NCI-H510A treated with DMSO at 0.1 percent for 48 hours (cell line): ENCODE measurements around the gene PLB1.
A peak's percentile ranks its signal among the peaks of the same experiment; 100 is the strongest.

ENCODE experiments used
- DNase-seq: peaks from one replicate; lab custom pipeline; 2025; lab: John Stamatoyannopoulos, UW

Gene PLB1

DNA sequence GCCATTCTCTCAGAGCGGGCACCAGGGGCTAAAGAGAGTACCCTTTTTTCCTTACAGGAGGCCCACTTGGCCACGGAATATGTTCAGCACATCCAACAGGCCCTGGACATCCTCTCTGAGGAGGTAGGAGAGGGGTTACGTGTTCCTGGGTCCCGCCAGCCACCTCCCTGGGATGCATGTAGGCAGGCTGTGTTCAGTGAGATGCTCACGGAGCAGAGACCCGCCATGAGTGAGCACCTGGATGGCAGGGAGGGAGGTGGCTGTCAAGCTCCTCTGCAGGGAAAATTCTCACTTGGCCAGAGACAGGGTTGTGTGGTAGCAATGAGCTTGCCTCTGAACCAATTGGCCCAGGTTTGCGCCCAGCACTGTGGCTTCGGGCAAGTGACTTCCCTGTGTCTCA, 132.6 kb downstream of the PLB1 start:
- no peak for DNase-seq

DNA sequence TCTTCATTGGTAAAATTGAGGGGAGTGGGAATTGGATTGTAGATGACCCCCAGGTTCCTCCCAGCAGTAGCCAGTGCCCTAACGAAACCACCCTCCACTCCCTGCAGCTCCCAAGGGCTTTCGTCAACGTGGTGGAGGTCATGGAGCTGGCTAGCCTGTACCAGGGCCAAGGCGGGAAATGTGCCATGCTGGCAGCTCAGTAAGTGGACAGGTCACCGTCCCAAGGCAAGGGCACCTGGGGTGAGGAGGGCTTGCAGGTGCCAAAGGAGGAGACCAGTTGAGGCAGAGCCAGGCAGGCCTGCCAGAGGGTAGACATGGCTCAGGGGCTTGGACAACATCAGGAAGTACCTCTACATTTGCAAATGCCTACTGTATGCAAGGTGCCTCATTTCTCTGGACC, 133.1 kb downstream of the PLB1 start:
- no peak for DNase-seq

DNA sequence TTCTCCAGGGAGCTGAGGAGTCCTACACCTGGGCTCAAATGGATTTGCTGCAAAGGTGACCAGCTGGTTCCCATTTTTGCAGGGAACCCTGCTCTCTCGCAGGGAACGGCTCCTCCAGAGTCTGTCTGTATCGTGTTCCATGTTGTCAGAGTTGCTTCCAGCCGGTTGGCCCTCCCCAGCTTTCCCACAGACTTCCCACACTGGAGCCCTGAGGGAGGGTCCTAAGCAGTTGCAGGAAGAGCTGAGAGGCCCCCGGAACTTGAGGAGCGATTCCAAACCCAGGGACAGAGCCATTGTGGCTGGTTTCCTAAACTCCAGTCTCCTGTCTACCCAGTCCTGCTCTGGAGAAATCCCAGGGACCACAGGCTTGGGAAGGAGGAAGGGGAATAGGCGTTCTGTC, 134.1 kb downstream of the PLB1 start:
- DNase-seq: no peak

DNA sequence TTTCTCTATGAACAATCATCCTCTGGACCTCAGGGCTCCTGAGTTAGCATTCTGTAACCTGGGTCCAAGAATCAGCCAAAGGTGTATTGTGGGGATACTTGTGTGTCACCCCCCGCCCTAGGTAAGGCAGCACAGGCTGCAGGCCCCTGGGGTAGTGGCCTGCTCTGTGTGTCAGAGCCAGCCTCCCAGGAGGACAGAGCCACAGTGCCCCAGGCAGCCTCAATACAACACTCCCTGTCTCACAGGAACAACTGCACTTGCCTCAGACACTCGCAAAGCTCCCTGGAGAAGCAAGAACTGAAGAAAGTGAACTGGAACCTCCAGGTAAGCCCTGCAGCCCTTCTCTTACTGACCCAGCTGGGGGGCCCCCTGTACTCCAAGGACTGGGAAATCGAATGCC, 134.5 kb downstream of the PLB1 start:
- no peak for DNase-seq

DNA sequence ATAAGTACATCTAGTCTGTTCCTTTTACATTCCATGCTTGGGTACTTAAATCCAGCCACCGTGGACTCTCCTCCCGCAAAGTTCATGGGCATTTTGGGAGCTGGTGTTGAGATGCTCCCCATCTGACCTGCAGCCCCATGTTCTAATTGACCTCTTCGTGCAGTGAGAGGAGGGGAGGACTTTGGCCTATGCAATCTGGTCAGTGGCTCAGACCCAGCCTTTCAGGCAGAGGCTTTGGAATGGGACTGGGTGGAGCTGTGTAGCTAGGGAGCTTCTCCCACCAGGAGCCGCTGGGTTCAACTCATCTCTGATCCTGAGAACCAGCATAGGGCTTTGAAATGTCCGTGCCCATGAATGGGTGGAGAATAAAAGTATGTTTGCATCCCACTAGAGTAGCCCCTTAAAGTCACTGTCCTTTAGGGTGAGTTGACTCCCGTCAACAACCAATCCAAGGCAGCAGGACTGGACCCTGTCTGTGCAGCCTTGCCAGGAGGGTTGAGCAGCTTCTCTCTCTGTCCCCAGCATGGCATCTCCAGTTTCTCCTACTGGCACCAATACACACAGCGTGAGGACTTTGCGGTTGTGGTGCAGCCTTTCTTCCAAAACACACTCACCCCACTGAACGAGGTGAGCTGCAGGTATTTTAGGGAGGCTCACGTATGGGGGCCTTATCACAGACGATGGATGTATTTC, 135.8 kb downstream of the PLB1 start:
- no peak for DNase-seq

DNA sequence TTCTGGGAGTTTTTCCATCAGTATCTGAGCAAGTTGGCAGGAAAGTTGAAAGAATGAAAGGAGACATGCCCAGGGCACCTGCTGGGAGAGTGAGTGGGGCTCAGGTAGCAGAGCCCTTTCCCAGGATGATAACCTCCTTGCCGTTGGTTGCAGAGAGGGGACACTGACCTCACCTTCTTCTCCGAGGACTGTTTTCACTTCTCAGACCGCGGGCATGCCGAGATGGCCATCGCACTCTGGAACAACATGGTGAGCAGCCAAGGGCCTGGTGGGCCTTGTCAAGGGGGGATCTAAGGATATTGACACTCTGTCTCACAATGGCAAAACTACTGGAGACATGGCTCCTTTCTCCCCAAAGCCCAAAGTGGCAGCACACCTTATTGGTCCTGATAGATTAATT, 136.9 kb downstream of the PLB1 start:
- no peak for DNase-seq

DNA sequence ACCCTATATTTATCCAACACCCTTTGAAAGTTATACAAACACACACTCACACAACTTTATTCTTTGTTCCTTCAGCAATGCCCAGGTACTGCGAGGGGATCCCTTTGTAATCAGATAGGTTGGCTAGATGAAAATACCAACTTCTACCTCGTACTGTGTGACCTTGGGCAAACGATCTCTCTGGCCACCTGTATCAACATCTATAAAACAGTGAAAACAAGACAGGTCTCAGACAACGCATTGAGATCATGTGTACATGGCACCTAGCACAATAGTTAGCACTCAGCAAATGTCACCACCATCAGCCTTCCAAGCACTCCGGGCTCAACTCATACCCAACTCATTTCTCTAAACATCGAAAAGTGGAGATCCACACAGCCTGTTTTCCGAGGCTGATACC, 137.3 kb downstream of the PLB1 start:
- peak; percentile 21 for DNase-seq

DNA sequence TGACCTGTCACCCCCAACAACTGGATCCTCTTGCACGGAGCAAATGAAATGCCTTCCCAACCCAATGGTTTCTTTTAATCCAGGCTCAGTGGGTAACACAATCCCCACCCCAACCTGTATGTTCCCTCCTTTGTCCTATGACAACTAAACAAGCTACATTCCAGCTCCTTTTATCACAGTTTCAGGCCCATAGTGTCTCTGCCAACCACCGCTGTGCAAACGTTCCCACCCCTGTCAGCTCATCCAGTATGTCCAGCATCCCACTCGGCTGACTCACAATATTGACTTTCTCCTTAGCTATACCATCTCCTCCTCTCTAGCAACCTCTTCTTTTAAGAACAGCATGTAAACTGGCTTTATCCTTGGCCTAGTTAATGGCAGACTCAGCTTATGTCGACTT, 137.9 kb downstream of the PLB1 start:
- DNase-seq: peak; percentile 8

DNA sequence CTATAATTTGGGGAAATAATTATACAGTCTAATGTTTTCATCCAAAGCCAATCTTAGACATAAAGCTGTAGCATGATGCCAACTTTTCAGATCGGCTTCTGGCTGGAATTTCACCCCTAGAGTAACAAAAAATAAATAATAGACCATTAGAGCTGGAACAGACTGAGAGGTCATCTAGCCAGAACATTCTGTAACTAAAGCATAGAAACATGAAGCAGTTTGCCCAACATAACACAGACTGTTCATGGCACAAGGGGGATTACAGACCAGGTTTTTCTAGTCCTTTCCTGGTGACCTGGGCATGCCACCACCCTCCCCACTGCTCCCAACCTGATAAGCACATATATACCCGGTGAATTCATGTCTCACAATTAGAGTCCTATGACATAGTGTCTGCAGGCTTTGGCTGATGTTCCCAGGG, 139.3 kb downstream of the PLB1 start:
- no peak for DNase-seq

DNA sequence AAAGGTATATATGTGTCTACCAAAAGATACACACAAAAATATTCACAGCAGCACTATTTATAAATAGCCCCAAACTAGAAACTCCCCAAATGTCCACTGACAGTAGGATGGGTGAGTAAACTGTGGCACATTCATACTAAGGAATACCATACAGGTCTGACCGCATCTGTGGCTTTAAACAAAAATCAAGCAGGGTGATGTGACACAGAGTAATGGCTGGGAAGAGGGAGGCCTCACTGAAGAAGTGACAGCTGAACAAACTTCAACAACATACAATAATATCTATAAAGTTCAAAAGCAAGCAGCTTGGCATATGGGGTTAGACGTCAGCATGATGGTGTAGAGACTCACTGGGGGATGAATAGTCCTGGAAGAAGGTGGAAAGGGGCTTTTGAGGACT, 140.6 kb downstream of the PLB1 start:
- DNase-seq: peak; percentile 10

DNA sequence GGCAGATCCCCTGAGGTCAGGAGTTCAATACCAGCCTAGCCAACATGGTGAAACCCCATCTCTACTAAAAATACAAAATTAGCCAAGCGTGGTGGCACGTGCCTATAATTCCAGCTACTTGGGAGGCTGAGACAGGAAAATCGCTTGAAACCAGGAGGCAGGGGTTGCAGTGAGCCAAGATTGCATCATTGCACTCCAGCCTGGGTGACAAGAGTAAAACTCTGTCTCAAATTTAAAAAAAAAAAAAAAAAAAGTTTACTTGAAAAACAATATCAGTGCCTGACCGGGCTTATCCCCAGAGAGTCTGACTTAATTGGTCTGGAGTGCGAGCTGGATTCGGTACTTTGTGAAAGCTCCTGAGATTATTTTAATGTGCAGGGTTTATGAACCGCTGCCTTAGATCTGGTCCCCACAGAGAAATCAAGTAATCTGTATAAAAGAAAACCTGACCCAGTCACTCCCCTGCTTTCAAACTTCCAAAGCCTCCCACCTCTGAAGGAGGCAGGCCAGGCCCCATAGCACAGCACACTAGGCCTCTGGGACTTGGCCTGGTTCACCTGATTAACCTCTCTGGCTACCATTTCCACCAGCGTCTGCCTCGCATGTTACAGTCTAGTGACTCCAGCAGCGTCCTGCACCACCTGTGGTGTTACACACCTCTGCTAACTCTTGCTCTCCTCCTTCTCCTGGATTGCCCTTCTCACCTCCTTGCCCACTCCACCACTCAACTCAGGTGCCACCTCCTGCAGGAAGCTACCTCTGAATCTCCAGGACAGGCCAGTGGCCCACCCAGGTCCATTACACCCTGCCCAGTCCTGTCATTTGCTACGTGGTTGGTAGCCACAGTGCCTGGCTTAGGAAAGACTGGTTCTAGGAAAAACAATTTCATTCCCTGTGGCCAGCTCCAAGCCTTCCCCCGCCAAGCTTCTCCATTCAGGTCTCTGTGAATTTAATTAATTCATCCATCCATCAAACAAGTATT, 141.5 kb downstream of the PLB1 start:
- peak; percentile 18 for DNase-seq

DNA sequence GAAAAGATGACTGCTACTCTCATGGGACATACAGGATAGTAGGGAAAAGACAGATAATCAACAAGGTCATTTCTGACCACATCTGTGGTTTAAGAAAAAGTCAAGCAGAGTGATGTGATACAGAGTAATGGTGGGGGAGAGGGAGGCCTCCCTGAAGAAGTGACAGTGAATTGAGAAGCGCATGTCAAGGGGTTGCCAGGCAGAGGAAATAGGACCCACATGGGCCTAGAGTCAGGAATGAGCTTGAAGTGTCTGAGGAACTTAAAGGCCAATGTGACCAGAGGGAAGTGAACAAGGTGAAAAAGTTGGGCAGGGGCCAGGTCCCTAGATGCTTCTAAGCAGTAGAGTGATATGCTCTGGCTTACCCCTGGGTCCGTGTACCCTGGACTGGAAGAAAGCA, 142.2 kb downstream of the PLB1 start:
- no peak for DNase-seq

DNA sequence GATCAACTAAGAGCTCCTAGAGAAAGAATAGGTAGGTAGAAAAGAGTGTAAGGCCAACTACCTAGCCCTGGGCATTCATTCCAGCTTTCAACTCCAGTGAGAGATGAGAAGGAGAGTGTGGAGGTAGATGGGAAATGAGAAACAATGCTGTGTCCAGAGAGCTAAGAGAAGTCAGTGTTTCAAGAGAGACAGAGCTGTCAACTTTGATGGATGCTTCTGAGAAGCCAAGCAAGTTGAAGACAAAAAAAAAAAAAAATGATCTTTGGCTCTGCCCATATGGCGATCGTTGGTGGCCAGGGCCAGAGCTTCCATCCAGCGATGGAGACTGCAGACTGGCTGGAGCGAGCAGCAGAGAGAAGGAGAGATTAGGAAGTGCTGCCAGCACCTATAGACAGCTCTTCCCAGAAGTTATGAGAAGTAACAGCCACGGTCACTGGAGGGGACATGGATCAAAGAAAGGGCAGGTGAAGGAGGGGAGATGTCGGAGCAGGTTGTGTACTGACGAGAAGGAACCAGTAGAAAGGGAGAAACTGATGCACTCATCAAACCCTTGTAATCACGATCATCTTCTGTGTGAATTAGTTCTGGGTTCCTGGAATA, 143.3 kb downstream of the PLB1 start:
- no peak for DNase-seq

DNA sequence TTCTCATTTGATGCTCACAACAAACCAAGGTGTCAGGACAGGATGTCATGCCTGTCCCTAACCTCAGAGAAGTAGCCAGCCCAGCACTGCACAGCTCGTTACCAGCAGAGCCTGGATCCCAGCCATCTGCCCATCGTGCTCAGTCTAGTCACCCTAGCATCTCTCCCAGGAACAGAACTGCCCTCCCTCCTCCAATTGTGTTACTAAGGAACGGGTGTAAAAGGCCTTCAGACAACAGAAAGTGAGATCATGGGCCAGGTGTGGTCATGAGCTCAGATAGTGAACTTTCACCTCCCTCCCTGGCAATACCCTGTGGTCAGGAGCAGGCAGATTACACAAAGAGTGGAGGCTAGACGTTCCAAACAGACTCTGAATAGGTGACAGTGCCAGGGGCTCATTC, 144.0 kb downstream of the PLB1 start:
- DNase-seq: peak; percentile 23

DNA sequence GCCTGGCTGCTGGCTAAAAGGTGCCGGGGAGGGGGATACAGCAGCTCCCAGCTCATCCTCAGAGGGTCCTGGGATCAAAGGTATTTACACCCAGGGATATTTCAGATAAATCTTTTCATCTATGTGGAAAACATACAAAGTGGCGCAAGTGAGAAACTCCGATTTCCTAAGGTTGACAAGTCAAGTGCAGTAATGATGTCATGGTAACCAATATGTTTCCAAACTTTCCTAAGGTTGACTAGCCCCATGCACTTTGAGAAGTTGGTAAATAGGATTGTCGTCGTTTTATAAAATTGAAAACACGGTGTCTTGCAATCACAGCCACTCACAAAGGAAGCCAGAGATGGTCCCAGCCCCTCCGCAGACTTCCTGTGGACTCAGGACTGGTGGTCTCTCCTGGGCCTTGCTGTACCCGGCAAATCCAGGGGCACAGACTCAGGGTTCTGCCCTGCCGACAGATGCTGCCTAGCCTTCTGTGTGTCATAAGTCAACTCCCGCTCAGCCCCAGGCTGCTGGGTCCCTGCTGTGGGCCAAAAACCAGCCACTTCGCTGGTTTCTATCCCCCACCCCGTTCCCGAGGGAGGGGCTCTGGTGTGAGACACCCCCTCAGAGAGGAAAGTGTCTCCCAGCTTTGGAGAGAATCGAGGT, 144.5 kb downstream of the PLB1 start:
- DNase-seq: no peak

DNA sequence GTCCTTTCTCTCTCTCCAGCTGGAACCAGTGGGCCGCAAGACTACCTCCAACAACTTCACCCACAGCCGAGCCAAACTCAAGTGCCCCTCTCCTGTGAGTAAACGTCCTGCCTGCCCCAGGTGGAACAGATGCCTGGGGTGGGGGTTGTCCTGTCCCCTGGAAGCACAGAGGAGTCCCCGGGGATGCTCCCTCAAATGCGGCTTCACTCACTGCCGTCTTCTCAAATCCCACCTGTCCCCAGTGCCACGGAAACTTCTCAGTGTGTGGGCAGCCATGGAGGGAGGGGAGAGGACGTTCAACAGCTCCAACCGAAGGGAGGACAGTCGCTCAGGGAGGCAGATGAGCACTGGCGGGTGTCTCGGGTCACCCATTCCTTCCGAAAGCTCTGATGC, 145.0 kb downstream of the PLB1 start:
- DNase-seq: no peak

DNA sequence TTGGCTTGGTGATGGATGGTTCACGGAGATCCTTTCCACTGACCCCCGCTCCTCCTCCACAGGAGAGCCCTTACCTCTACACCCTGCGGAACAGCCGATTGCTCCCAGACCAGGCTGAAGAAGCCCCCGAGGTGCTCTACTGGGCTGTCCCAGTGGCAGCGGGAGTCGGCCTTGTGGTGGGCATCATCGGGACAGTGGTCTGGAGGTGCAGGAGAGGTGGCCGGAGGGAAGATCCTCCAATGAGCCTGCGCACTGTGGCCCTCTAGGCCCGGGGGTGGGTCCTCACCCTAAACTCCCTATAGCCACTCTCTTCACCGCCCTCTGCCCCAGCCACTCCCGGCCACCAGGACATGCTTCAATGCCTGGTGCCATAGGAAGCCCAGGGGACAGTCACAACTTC, 146.9 kb downstream of the PLB1 start:
- DNase-seq: no peak

DNA sequence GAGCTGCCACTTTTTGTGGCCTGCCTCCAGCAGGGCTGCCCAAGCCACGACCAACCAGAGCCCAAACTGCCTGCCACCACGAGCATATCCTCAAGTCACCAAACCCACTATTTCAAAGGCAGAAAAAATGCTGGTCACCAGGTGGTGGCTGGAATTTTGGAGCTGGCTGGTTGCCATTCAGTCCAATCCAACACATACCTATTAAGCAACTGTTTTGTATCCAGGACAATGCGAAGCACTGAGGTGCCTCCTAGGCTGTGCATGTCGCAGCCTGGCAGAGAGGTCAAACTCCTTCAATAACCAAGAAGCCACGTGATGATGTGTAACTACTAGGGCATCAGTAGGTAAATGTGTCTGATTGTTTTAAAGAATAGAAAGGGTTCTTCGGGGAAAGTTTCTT, 147.5 kb downstream of the PLB1 start:
- no peak for DNase-seq

DNA sequence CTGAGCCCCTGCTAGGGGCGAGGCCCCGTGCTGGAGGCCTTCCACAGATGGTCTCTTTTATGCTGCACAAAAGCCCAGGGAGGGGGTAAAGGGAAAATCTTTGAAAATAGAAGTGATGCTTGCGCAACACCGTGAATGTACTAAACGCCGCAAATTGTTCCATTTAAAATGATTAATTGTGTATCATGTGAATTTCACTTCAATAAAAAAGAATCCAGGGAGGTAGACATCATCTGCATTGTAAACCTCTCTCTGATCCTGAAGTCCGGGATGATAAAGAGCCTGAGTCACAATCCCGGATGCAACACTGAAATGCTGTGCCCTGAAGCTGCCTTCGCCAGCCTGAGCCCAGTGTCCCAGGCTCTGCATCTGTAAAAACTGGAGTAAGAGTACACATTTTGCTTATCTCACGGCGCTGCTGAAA, 148.1 kb downstream of the PLB1 start:
- DNase-seq: no peak

DNA sequence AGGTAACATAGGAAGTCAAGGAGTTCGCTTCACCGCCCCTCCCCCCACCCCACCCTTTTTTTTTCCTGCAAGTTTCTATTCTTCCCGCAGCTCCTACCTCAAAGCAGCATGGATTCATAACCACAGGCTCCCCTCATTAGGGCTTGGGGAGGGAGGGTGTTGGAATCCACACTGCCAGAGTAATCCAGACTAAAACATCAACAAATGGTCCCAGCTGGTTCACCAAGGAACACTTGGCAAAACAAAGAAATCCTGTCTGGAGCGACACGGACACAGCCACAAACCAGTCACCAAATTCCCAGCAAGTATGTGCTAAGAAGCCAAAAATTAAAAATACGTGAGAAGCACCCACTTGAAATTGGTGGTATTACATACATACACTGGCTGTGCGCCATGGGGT, 148.9 kb downstream of the PLB1 start:
- no peak for DNase-seq

DNA sequence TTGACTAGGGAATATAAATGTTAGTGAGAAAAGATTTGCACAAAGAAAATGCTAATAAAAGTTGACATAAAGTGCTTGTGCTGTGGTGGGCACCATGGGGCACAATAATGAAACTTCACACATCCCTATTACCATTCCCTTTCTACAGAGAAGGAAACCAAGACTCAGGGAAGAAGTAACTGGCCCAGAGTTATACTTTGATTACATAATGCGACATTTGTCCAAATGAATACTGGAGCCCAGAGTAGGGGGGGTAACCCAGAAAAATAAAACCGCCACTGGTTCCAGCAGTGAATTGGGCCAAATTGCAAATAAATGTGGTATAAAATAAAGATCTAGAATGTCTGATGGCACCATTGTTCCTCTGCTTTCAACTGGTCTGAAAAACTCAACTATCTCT, 149.7 kb downstream of the PLB1 start:
- DNase-seq: no peak

DNA sequence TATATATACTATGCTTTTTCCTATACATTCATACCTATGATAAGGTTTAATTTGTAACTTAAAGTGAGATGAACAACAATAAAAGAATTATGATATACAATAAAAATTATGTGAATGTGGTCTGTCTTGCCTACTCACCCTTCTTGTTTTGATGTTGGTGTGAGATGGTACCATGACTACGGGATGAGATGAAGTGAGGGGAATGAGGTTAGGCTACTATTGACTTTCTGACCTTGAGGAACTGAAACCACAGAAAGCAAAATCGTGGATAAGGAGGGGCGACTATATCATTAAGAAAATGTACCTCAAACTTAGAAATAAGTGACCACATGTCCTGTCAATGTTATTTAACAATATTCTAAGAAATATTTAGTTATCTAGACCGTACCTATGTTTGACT, 151.8 kb downstream of the PLB1 start:
- DNase-seq: no peak

DNA sequence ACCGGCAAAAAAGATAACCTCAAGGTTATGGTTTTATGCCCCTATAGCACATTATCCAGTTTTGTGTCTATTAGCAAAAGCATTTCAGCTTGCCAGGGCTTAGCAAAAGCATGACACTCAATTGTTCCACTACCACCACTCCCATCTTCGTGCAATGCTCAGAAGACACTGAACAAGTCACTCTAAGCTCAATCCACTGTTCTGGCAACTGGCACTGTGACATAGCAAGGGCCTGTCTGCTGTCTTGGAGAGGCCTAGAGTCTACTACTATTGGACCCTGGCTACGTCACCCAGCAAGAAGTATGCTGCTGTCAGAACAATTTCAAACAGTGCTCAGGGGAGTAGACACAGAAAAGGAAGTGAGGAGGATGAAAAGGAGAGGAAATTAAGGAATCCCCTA, 152.3 kb downstream of the PLB1 start:
- DNase-seq: no peak
